ENCODE results near the gene HEMK1. TPM values are rescaled to one million over a fixed set of nuclear protein-coding genes. Genes with fewer than 3 reads are reported as not detected.

Gene HEMK1
- total and polyA plus RNA-seq, 2 of the 8 experiments (the other 6 are each of a cell fraction or from before 2014, with no cell fraction given): 9.7 to 10.6 TPM

- Histone ChIP-seq H4K5ac (ENCODE audit: insufficient read length, low read depth, low read length) (no peak overlapping the region), H3K18ac (ENCODE audit: extremely low read depth, low read length) (no peak overlapping the region), H2BK20ac (ENCODE audit: low read length) (no peak overlapping the region), H3K36me3 (ENCODE audit: control insufficient read depth in 2 of 4, insufficient read depth in 4 of 4, low read length in 3 of 4) (no peaks in the 10 kb centered on the region), H2BK12ac (ENCODE audit: low read depth, low read length) (no peak overlapping the region), H4K8ac (ENCODE audit: extremely low read depth, insufficient read depth, low read length) (no peak overlapping the region), H3K4me2 (ENCODE audit: insufficient read depth in 1 of 2, low read depth in 2 of 2, low read length in 2 of 2) (no peak overlapping the region), H3K79me1 (ENCODE audit: low read depth, low read length) (no peaks in the 10 kb centered on the region), H3K27ac (ENCODE audit: low read depth, low read length) (no peak overlapping the region), H3K14ac (ENCODE audit: insufficient read length) (no peak overlapping the region), H3K27me3 (replicated peaks in 1 of 4; ENCODE audit: control insufficient read depth in 3 of 4, extremely low read depth in 1 of 4, insufficient read depth in 3 of 4, low read length in 3 of 4) (peaks cover 12 to 36% (median 32%) of the 10 kb centered on the region in 4 experiments; a peak in 6 of 7 replicates), H3K9me3 (ENCODE audit: insufficient read depth in 2 of 2, low read depth in 1 of 2, low read length in 1 of 2) (no peaks in the 10 kb centered on the region), H3K23ac (ENCODE audit: insufficient read length) (no peak overlapping the region), H2BK5ac (ENCODE audit: low read depth, low read length) (no peak overlapping the region), H3K23me2 (ENCODE audit: low read depth, low read length) (peaks cover 4% of the 10 kb centered on the region; the same call in 1 of the 2 replicates), H4K20me1 (replicated peaks in 1 of 2; ENCODE audit: control insufficient read depth in 1 of 2, insufficient read depth in 2 of 2, low read length in 2 of 2) (peaks cover 0 to 11% of the 10 kb centered on the region in 2 experiments), H2AFZ (ENCODE audit: low read length) (no peak overlapping the region), H3K9ac (replicated peaks in 1 of 4; ENCODE audit: extremely low read depth in 1 of 4, low read depth in 3 of 4, low read length in 3 of 4) (no peak overlapping the region), H3K4me1 (replicated peaks in 1 of 4; ENCODE audit: control insufficient read depth in 3 of 4, insufficient read depth in 4 of 4, low read length in 3 of 4) (peaks cover 0 to 12% (median 4%) of the 10 kb centered on the region in 4 experiments; a peak in 5 of 7 replicates), H3K56ac (replicated peaks; ENCODE audit: insufficient read length, low read depth, low read length) (no peak overlapping the region), H3K4ac (replicated peaks; ENCODE audit: insufficient read length, low read depth, low read length) (no peak overlapping the region), H2BK15ac (ENCODE audit: low read length) (no peak overlapping the region), H2BK120ac (replicated peaks; ENCODE audit: low read depth, low read length) (no peak overlapping the region), H4K91ac (replicated peaks; ENCODE audit: insufficient read length, low read length) (no peak overlapping the region), H3K79me2 (ENCODE audit: control insufficient read depth in 1 of 2, insufficient read depth in 2 of 2, low read length in 2 of 2) (no peaks in the 10 kb centered on the region), H3K4me3 (ENCODE audit: extremely low read depth in 1 of 4, insufficient read depth in 2 of 4, low read depth in 3 of 4, low read length in 4 of 4) (no peak overlapping the region), H2AK5ac (ENCODE audit: low read depth, low read length) (no peak overlapping the region)
- DNase-seq (ENCODE audit: low read depth in 1 of 2, low spot score in 2 of 2): no peak
- POLR2A ChIA-PET (ENCODE audit: partially characterized antibody): interaction anchor here (1.1 to 2.0 kb wide), 4 partner anchors 8 to 40 kb away, joined by 3 to 7 read pairs (median 4); partner anchors contain the start of genes HEMK1 and MAPKAPK3
- CTCF ChIA-PET (ENCODE audit: partially characterized antibody): interaction anchor here (0.9 to 50.4 kb wide), 8 partner anchors 10 to 107 kb away, joined by 3 to 1262 read pairs (median 6); partner anchors contain the start of genes C3orf18, DOCK3 and HEMK1
- 92% methylated on average over 5 of the region's 5 CpGs; no CpG with 5 or more reads in 1 of the 2 experiments for WGBS, 2 experiments (ENCODE audit: extremely low coverage in 1 of 2, insufficient coverage in 1 of 2, insufficient read length in 1 of 2, insufficient replicate concordance in 2 of 2, low coverage in 1 of 2, low lambda C conversion rate in 2 of 2, missing lambda C conversion rate in 1 of 2)
- FAIRE-seq: no peak
- no peak for TF ChIP-seq SIRT6 (IDR thresholded peaks at IDR 0.05; ENCODE audit: low read length)
- no peak for TF ChIP-seq NANOG (IDR thresholded peaks at IDR 0.05; ENCODE audit: insufficient read depth, low read depth, low read length, poor library complexity, severe bottlenecking)
- no peak for TF ChIP-seq CHD1 (IDR thresholded peaks at IDR 0.05; ENCODE audit: low read depth, low read length)
- no peak for TF ChIP-seq KDM1A (IDR thresholded peaks at IDR 0.05; ENCODE audit: borderline replicate concordance, low read length)
- no peak for TF ChIP-seq RAD21 (IDR thresholded peaks at IDR 0.05 in 1 of 2, conservative IDR thresholded peaks at IDR 0.05 in 1 of 2; ENCODE audit: low read depth in 2 of 2, low read length in 2 of 2)
- no peak for TF ChIP-seq JUND (IDR thresholded peaks at IDR 0.05; ENCODE audit: low read length)
- no peak for TF ChIP-seq SP4 (IDR thresholded peaks at IDR 0.05; ENCODE audit: low read length)
These were observed 39.9 kb downstream of the HEMK1 start for GRCh38 chr3:50609071-50609762.
